Measurements from ENCODE around the gene CLTCL1. TPM values are rescaled to one million over a fixed set of nuclear protein-coding genes. Genes with fewer than 3 reads are reported as not detected.

Gene CLTCL1
- total RNA-seq, 2 experiments from 2014 or later: 0.62 to 0.69 TPM

DNA sequence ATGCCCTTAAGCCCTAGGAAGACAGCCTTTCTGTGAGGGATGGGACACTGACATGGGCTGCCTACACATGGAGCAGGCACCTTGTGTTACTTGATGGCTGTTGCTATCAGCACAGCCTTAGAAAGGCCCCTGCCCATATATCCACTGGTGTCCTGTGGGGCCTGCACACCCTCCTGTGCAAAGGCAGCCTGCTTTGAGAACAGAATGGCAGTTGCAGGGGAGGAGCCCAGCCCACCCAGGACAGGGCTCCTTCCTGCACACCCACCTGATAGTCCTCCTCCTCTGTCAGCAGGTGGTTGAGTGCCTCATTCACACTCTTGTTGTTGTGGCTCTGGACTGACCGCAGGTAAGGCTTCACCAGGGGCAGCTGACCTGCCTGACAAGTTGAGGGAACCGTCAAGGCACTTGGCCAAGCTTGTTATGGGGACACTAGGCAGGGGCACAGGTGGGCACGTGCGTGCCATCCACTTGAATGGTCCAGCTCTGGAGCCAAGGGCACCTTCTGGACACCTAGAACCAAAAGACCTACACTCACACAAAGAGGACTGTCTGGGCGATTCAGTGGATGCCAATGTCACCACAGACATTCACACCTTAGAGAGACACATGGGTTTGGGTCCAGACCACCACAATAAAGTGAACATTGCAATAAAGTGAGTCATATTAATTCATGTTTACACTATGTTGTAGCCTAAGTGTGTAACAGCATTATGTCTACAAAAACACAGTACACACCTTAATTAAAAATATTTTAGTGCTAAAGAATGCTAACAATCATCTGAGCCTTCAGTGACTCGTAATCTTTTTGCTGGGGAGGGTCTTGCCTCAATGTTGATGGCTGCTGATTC is 103.6 kb downstream of the CLTCL1 start:
- CTCF ChIA-PET: no interaction called here
- H3K27me3 Mint-ChIP-seq: no peaks in the 10 kb centered on the region
- POLR2A ChIA-PET: no interaction called here
- H3K4me3 Mint-ChIP-seq: no peak overlapping the region
- DNase-seq: no peak
- H3K4me1 Mint-ChIP-seq: no peaks in the 10 kb centered on the region
- no peaks in the 10 kb centered on the region for H3K9me3 Mint-ChIP-seq
- no peak overlapping the region for H3K27ac Mint-ChIP-seq
- no peaks in the 10 kb centered on the region for H3K36me3 Mint-ChIP-seq (ENCODE audit: low read depth)

DNA sequence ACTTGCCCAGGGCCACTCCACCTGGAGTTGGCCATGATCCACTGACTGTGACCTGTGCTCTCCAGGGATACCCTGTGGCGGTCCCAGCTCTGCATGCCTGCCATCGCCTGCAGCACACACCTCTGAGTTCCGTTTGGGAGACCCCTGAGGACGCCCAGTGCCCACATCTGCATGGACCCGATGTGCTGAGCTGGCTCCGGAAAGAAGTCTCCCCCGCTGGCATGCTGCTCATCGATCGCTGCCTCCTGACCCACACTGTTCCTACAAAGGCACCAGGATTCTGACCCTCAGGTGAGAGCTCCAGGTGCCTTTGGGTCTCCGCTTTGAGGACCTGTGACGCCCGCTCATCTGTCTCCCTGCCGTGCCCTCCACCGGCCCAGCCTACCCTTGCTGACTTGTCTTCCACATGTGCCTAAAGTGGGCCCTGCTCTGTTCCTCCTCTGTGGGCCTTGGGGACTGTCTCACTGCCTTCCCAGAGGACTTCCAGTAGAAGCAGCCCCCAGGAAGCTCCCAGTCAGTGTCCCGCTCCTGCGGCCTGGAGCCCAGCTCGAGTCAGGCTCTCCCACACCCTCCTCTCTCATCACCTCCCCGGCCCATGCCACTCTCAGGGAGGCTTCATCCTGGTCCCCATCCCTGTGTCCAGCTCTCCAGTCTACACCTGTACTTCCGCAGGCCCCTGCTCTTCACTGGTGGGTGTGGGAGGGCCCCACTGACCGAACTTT is 107.1 kb downstream of the CLTCL1 start:
- H3K9me3 Mint-ChIP-seq: no peaks in the 10 kb centered on the region
- no peak for DNase-seq
- H3K27me3 Mint-ChIP-seq: no peaks in the 10 kb centered on the region
- H3K4me3 Mint-ChIP-seq: no peak overlapping the region
- POLR2A ChIA-PET: no interaction called here
- no peaks in the 10 kb centered on the region for H3K36me3 Mint-ChIP-seq (ENCODE audit: low read depth)
- H3K4me1 Mint-ChIP-seq: peaks cover 19% of the 10 kb centered on the region
- no peak overlapping the region for H3K27ac Mint-ChIP-seq
- CTCF ChIA-PET: interaction anchor here (1.1 kb wide), 1 partner anchor 12 kb away, joined by 3 read pairs; no protein-coding TSS in a partner anchor

DNA sequence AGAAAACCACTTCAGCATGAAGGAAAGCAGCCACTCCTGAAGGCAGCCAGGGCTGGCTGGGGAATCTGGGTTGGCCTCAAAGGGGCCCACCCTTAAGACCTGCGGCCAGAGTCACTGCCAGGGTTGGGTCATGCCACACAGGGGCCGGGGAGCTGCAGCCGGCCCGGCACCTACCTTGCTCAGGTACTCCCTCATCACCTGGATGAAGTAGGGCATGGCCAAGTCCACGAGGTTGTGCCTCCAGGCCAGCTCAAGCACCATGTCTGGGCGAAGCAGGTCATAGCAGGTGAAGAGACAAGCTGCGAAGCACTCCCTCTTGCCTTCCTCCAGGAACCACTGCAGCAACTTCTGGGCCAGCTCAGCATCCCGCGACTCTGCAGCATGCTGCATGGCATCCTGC is 108.3 kb downstream of the CLTCL1 start:
- Mint-ChIP-seq H3K4me1 (peaks cover 22% of the 10 kb centered on the region), H3K27me3 (no peaks in the 10 kb centered on the region), H3K4me3 (no peak overlapping the region), H3K9me3 (no peaks in the 10 kb centered on the region), H3K27ac (no peak overlapping the region), H3K36me3 (ENCODE audit: low read depth) (no peaks in the 10 kb centered on the region)
- ChIA-PET POLR2A (no interaction called here), CTCF (interaction anchor here (1.0 kb wide), 1 partner anchor 16 kb away, joined by 3 read pairs; no protein-coding TSS in a partner anchor)
- no peak for DNase-seq

DNA sequence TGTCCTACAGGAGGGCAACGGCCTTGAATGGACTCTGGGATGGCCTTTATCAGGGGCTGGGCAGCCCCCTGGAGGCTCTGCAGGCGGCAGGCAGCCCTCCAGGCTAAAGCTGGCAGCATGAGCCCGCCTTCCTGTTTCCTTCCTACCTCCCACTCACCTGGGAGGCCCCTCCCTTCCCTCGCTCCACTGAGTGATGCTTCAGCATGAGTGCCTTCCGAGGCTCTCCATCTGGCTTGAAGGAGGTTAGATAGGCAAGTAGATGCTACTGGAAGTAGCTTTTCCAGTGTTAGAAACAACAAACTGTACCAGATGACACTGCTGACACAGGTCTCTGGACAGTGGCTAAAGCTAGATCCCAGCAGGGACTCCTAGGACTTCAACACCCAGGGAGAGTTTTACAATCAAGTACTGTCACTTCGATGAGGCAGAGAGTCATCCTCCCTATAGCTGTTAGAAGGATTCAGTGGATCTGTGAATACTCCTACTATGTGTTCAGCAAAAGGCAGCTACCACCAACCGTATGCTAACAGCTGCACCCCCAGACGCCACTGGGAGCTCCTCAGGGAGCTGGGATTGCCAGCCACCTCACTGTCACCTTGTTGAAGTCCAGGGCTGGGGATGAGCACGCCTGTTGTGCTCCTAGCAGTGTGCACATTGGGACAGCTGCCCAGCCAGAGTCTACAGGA is 108.9 kb downstream of the CLTCL1 start:
- Mint-ChIP-seq H3K36me3 (ENCODE audit: low read depth) (no peaks in the 10 kb centered on the region), H3K27ac (peak overlapping the region; percentile 55), H3K27me3 (no peaks in the 10 kb centered on the region), H3K4me1 (peaks cover 22% of the 10 kb centered on the region), H3K4me3 (no peak overlapping the region), H3K9me3 (no peaks in the 10 kb centered on the region)
- ChIA-PET POLR2A (no interaction called here), CTCF (interaction anchor here (1.0 to 1.4 kb wide), 2 partner anchors 17 to 19 kb away, joined by 3 to 8 read pairs; no protein-coding TSS in a partner anchor)
- DNase-seq: no peak

DNA sequence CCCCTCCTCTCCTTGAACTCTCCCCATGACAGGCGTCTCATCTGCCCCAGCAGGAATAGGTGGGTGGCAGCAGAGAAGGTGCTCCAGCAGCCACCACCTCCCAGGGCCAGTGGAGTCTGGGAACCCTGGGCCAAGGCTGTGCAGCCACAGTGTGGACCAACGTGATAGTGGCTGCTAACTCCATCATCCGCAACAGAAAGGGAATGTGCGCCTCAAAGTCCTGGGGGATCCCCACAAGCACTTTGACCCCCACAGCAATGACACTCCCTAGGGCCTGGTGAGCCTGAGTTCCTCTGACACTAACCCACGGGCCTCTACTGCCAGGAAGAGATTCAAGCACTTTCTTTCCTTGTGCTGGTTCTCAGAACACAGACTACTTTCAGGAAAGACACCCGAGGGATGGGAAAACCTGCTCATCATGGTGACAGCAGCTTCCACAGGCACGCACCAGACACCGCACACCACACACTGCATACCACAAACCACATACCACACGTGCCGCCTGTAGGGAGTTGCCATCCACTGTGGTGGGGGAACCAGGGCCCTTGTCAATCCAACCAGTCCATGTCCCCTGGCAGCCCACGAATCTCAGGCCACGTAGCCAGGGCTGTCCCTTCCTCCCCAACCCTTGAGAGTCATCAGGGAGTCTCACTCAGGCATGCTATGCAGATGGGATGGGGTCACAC is 109.6 kb downstream of the CLTCL1 start:
- Mint-ChIP-seq H3K4me1 (peaks cover 22% of the 10 kb centered on the region), H3K27ac (no peak overlapping the region), H3K27me3 (no peaks in the 10 kb centered on the region), H3K36me3 (ENCODE audit: low read depth) (no peaks in the 10 kb centered on the region), H3K9me3 (no peaks in the 10 kb centered on the region), H3K4me3 (no peak overlapping the region)
- DNase-seq: no peak
- ChIA-PET CTCF (interaction anchor here (1.0 to 1.5 kb wide), 3 partner anchors 13 to 20 kb away, joined by 3 to 8 read pairs (median 5); no protein-coding TSS in a partner anchor), POLR2A (no interaction called here)

DNA sequence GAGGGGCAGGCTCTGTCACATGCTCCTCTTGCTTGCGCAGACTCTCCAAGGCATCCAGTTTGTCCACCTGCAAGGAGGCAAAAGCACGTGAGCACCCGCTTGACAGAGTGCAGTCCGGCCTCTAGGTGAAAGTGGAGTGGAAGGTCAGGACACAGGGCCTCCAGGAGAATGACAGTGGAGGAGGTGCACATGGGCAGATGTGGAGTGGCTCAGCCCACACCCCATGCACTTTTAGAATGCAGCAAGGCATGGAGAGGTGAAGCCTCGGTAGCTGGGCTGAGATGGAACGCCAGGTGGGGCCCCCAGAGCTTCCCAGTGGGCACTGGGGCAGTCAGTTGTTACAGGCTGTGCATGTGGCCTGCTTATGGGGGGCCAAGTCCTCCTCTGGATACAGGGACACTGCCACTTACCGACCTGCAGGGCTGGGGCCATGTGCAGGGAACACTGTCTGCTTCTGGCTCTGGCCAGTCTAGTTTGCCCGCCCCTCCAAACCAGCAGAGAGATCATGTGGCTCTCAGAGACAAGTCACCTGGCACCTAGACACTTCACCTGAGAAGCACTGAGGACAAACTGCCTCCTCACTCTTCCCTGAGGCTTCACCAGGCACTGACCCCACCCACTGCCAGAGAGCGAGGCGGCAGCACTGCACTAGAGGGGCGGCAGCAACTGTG is 110.6 kb downstream of the CLTCL1 start:
- no peaks in the 10 kb centered on the region for H3K36me3 Mint-ChIP-seq (ENCODE audit: low read depth)
- ChIA-PET CTCF (interaction anchor here (0.5 to 1.5 kb wide), 2 partner anchors 14 to 164 kb away, joined by 3 to 5 read pairs; no protein-coding TSS in a partner anchor), POLR2A (no interaction called here)

DNA sequence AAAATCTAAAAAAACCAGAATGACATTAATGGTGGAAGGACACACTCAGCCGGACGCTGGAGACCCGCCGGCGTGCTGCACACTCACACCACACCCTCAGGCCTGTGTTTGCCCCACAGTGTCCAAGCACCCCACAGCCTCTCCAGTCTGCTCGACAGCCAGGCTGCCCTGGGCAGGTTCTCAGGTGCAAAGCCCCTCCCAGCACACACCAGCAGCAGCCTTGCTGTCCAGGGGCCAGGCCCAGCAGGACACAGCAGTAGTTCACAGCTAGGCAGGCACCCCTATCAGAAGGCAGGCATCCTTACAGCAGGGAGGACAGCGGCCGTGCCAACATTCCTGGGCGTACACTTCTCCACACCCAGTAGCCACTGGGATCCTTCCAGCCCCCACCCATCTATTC is 111.3 kb downstream of the CLTCL1 start:
- Mint-ChIP-seq H3K27me3 (no peaks in the 10 kb centered on the region), H3K36me3 (ENCODE audit: low read depth) (no peaks in the 10 kb centered on the region), H3K27ac (no peak overlapping the region), H3K9me3 (no peaks in the 10 kb centered on the region), H3K4me3 (no peak overlapping the region), H3K4me1 (peaks cover 26% of the 10 kb centered on the region)
- CTCF ChIA-PET: interaction anchor here (0.5 to 1.5 kb wide), 4 partner anchors 15 to 449 kb away, joined by 3 to 10 read pairs (median 4); partner anchors contain the start of gene ESS2
- no peak for DNase-seq
- POLR2A ChIA-PET: no interaction called here

More for the DNA sequence above, 110.6 kb downstream of the CLTCL1 start:
- no peak overlapping the region for H3K27ac Mint-ChIP-seq
- no peak for DNase-seq
- peaks cover 25% of the 10 kb centered on the region for H3K4me1 Mint-ChIP-seq
- H3K27me3 Mint-ChIP-seq: no peaks in the 10 kb centered on the region
- no peaks in the 10 kb centered on the region for H3K9me3 Mint-ChIP-seq
- no peak overlapping the region for H3K4me3 Mint-ChIP-seq

DNA sequence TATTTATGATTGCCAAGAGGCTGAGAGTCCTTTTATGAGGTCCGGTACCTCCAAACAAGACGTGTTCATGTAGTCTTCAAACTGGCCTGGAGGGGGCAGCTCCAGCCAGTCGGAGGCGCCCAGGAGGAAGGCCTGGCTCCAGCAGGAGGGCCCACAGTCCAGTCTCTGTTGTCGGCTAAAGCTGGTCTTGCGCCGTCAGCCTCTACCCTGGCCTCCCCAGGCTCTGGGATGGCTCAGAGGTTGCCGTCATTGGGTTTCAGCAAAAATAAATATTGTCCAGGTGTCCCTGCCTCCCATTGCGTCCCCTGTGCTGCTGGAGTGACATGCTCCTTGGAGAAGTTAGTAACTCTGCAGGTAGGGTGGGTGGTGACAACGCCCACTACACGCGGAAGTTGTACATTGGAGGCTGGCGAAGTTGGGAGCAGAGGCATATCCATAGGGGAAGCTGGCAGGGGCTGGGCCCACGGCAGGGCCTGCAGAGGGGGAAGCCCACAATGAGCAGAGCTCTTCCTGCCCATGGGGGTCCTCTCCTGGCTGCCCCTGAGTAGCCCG is 111.9 kb downstream of the CLTCL1 start:
- Mint-ChIP-seq H3K36me3 (ENCODE audit: low read depth) (no peaks in the 10 kb centered on the region), H3K4me3 (peak overlapping the region; percentile 80), H3K27me3 (no peaks in the 10 kb centered on the region), H3K9me3 (no peaks in the 10 kb centered on the region), H3K27ac (peak overlapping the region; percentile 83), H3K4me1 (peaks cover 27% of the 10 kb centered on the region)
- DNase-seq: peak; percentile 58
- CTCF ChIA-PET: interaction anchor here (0.6 to 1.3 kb wide), 7 partner anchors 17 to 450 kb away, joined by 3 to 10 read pairs (median 3); partner anchors contain the start of gene ESS2
- POLR2A ChIA-PET: no interaction called here

DNA sequence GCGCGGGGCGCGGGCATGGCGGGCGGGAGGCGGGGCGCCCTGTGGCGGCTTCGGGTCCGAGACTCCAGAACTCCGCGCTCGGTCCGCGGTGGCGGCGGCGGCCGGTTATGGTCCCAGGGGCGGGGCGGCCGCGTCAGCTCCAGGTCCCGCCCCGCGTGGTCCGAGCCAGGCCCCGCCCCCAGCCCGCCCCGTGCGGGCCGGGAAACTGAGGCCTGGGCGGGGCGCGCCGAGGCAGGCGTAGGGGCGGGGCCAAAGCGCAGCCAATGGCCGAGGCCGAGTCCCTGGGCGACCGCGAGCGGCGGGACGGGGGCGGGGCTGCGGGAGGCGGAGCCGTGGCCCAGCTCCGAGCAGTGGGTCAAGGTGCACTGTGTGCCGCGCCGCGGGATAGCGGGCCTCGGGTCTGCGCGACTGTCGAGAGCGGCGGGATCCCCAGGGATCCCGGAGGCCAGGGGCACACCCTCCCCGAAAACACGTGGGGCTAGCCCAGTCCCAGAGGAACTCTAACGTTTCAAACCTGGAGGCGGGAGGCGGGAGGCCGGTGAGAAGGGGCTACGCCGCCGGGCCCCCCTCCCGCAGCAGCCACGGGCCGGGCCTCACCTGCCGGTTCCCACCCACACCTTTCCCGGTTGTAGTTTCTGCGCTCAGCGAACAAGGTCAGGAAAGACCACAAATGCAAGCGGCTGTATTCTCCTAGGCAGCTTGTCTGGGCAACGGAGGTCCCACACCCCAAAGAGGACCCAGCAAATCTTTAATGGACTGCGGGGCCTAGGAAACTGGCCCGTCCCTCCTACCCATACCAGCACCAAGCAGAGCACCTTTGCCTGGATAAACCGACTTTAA is 112.6 kb downstream of the CLTCL1 start, which contains the start of gene SLC25A1:
Gene SLC25A1, minus strand, starts transcription at position 80 of the 840 bp plus-strand sequence. Its CDS starts 63 bp downstream, at position 17.
- Mint-ChIP-seq H3K4me1 (peaks cover 29% of the 10 kb centered on the region), H3K36me3 (ENCODE audit: low read depth) (no peaks in the 10 kb centered on the region), H3K4me3 (peak within 1 kb of the TSS; percentile 80), H3K27ac (peak within 1 kb of the TSS; percentile 83), H3K9me3 (no peaks in the 10 kb centered on the region), H3K27me3 (no peaks in the 10 kb centered on the region)
- ChIA-PET POLR2A (no interaction called here), CTCF (interaction anchor here (0.6 to 1.3 kb wide), 10 partner anchors 18 to 451 kb away, joined by 3 to 10 read pairs (median 4); partner anchors contain the start of gene ESS2)
- peak; percentile 85 for DNase-seq

DNA sequence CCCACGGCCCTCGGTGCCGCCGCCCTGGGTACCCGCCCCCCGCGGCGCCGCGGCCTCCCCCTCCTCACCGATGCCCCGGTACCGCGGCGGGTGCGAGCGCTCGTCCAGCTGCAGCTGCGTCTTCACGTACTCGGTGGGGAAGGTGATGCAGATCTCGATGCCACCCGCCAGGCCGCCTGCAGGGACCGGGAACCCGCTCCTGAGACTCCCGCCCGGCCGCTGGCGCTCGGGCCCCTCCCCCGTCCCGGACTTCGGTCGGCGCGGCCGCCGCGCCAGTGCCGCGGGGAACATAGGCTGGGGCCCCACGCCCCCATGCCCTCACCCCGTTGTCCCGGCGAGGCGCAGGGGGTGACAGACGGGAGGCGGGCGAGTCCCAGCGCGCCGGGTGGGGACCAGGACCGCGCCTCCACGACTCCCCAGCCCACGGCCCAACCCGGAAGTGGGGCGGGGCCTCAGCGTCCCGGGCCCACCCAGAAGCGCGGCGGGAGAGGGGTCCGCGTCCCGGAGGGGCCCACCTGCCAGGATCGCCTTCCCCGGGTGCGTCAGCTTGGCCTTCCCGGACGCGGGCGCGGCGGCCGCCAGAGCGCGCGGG is 113.4 kb downstream of the CLTCL1 start:
- Mint-ChIP-seq H3K27ac (no peak overlapping the region), H3K9me3 (no peaks in the 10 kb centered on the region), H3K4me1 (peaks cover 36% of the 10 kb centered on the region), H3K4me3 (peak overlapping the region; percentile 80), H3K36me3 (ENCODE audit: low read depth) (no peaks in the 10 kb centered on the region), H3K27me3 (no peaks in the 10 kb centered on the region)
- peak; percentile 66 for DNase-seq
- ChIA-PET POLR2A (no interaction called here), CTCF (interaction anchor here (0.8 to 1.1 kb wide), 4 partner anchors 31 to 219 kb away, joined by 3 to 5 read pairs (median 4); partner anchors contain the start of gene ESS2)

All from activated CD4-positive, alpha-beta T cell treated with anti-CD3 and anti-CD28 coated beads, Interleukin-2, amount 10 ng/mL, durations not matched to agents 7 days and 5 days (primary cell).